Caco-2 (cell line): ENCODE data around the gene CIC. TPM values are rescaled to one million over a fixed set of nuclear protein-coding genes. Genes with fewer than 3 reads are reported as not detected.

Experiments used
- BruUV-seq: library from RNA; stranded (reverse); fragments of 400-500 nt; replicated peaks from 2 replicates; lab custom pipeline; 2021; lab: Mats Ljungman, UMichigan
- CTCF ChIA-PET: fragments of 300-600 bp; sonication (Branson Sonifier 250); formaldehyde crosslinking; loops from one replicate; lab custom pipeline; 2022; ENCODE audit warnings: antibody characterized with exemption; lab: Charles Lee
- POLR2A ChIA-PET: fragments of 300-600 bp; sonication (Branson Sonifier 250); formaldehyde crosslinking; loops from one replicate; lab custom pipeline; 2022; ENCODE audit warnings: antibody characterized with exemption; lab: Charles Lee
- DNase-seq, 2 experiments: peaks; one replicate each; pipeline versions ENCODE4 v3.0.0 to v3.0.0-alpha.2; 2020 to 2022
- H3K27me3 ChIP-seq: replicated peaks from 2 replicates; pipeline ENCODE4 v1.6.0; 2011; ENCODE audit warnings: low read length; ENCODE audit not compliant: control insufficient read depth, insufficient read depth
- H3K36me3 ChIP-seq: 2 replicates; pipeline ENCODE4 v1.5.1; 2011; ENCODE audit warnings: low read length; ENCODE audit not compliant: control insufficient read depth, insufficient read depth
- H3K4me1 ChIP-seq: fragments of 250-450 bp; sonication (Bioruptor Pico); 2 replicates; pipeline ENCODE4 v1.5.1; 2020; ENCODE audit warnings: mild to moderate bottlenecking
- H3K4me3 ChIP-seq: 2 replicates; pipeline ENCODE4 v1.5.1; 2011; ENCODE audit warnings: low read depth, mild to moderate bottlenecking, control low read depth, low read length
- H3K9me3 ChIP-seq: fragments of 250-450 bp; sonication (Bioruptor Pico); 2 replicates; pipeline ENCODE4 v1.5.1; 2020; ENCODE audit warnings: mild to moderate bottlenecking, moderate library complexity
- H3K27ac Mint-ChIP-seq: one replicate; pipeline ENCODE4 v1.8.0; 2022; ENCODE audit warnings: mixed read lengths; ENCODE audit not compliant: unreplicated experiment
- H3K27me3 Mint-ChIP-seq: one replicate; pipeline ENCODE4 v1.8.0; 2022; ENCODE audit warnings: mixed read lengths; ENCODE audit not compliant: insufficient read depth, unreplicated experiment
- H3K36me3 Mint-ChIP-seq: one replicate; pipeline ENCODE4 v1.8.0; 2022; ENCODE audit warnings: mild to moderate bottlenecking, mixed read lengths; ENCODE audit not compliant: insufficient read depth, unreplicated experiment
- H3K4me1 Mint-ChIP-seq: one replicate; pipeline ENCODE4 v1.8.0; 2022; ENCODE audit warnings: low read depth, mixed read lengths; ENCODE audit not compliant: unreplicated experiment
- H3K4me3 Mint-ChIP-seq: one replicate; pipeline ENCODE4 v1.8.0; 2022; ENCODE audit warnings: mild to moderate bottlenecking, moderate library complexity, mixed read lengths; ENCODE audit not compliant: unreplicated experiment
- H3K9me3 Mint-ChIP-seq: one replicate; pipeline ENCODE4 v1.8.0; 2022; ENCODE audit warnings: mixed read lengths; ENCODE audit not compliant: unreplicated experiment
- CTCF ChIP-seq, 2 experiments: fragments of 200-600 bp in 1 of 2; IDR thresholded peaks; 1 replicate in 1 of 2; 2 replicates in 1 of 2; pipeline versions ENCODE4 v1.5.1 to v1.8.0; 2011 to 2022; ENCODE audit warnings: antibody characterized with exemption in 1 of 2, control low read depth in 1 of 2, inconsistent platforms in 1 of 2, low read depth in 1 of 2, low read length in 1 of 2, mild to moderate bottlenecking in 1 of 2, moderate library complexity in 1 of 2; ENCODE audit not compliant: insufficient read depth in 1 of 2, severe bottlenecking in 1 of 2, unreplicated experiment in 1 of 2
- intact Hi-C: fragments of 100-400 bp; cut with micrococcal nuclease; formaldehyde crosslinking; loops from one replicate; pipeline ENCODE4 v1.10.0; 2022; ENCODE audit not compliant: unreplicated experiment
- total RNA-seq: library from RNA; stranded (reverse); gene quantifications from 2 replicates; pipeline ENCODE4 v1.2.3, GENCODE V29; 2022

Gene CIC
- total RNA-seq, 1 experiment from 2014 or later: 47.8 TPM

DNA sequence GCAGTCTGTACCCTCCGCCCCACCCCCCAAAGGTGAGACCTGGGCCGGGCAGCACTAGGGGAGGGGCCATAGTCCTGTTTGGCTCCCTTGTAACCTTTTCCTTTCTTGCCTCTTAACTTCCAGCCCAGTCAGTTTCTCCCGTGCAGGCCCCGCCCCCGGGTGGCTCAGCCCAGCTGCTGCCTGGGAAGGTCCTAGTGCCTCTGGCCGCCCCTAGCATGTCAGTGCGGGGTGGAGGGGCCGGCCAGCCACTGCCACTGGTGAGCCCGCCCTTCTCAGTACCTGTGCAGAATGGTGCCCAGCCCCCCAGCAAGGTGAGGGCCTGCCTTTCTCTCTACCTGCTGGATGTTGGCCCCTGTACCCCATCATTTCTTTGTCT is 22.4 kb downstream of the CIC start:
- Mint-ChIP-seq H3K36me3 (peaks cover 46% of the 10 kb centered on the region), H3K4me3 (no peak overlapping the region), H3K27ac (peak overlapping the region; percentile 5), H3K4me1 (peaks cover 14% of the 10 kb centered on the region), H3K9me3 (no peaks in the 10 kb centered on the region), H3K27me3 (no peaks in the 10 kb centered on the region)
- Histone ChIP-seq H3K36me3 (peaks cover 3% of the 10 kb centered on the region), H3K4me3 (no peak overlapping the region), H3K27me3 (no peaks in the 10 kb centered on the region), H3K4me1 (0 out of 2 replicates have a peak, but pooled peaks cover 6% of the 10 kb centered on the region), H3K9me3 (no peaks in the 10 kb centered on the region)
- POLR2A ChIA-PET: no interaction called here
- CTCF ChIA-PET: no interaction called here
- no TSS peak for BruUV-seq
- intact Hi-C loops: no loop called here
- no peak for TF ChIP-seq CTCF (IDR thresholded peaks at IDR 0.05; ENCODE audit: insufficient read depth in 1 of 2, low read depth in 1 of 2, low read length in 1 of 2, severe bottlenecking in 1 of 2, unreplicated experiment in 1 of 2)
- peak in 1 of 2 experiments; percentile 44 for DNase-seq

DNA sequence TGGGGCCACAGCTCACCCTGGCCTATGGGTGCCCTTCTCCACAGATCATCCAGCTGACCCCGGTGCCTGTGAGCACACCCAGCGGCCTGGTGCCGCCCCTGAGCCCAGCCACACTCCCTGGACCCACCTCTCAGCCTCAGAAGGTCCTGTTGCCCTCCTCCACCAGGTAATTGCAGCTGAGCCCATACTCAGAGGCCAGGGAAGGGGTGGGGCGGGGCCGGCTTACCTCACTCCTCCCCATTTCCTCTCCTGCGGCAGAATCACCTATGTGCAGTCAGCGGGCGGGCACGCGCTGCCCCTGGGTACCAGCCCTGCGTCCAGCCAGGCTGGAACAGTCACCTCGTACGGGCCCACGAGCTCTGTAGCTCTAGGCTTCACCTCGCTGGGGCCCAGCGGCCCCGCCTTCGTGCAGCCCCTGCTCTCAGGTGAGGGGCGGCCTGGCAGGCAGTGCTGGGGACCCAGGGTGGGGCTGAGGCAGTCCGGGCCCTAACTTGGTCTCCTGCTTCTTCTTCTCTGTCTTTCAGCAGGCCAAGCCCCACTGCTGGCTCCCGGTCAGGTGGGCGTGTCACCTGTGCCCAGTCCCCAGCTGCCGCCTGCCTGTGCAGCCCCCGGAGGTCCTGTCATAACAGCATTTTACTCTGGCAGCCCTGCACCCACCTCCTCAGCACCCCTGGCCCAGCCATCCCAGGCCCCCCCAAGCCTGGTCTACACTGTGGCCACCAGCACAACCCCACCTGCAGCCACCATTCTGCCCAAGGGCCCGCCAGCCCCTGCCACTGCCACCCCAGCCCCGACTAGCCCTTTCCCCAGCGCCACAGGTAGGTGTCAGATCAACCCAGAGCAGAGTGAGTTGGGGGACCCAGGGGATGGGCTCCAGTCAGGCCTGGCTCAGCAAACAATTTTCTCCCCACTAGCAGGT is 23.2 kb downstream of the CIC start:
- H3K36me3 Mint-ChIP-seq: peaks cover 49% of the 10 kb centered on the region
- POLR2A ChIA-PET: no interaction called here
- no peak overlapping the region for H3K4me3 Mint-ChIP-seq

DNA sequence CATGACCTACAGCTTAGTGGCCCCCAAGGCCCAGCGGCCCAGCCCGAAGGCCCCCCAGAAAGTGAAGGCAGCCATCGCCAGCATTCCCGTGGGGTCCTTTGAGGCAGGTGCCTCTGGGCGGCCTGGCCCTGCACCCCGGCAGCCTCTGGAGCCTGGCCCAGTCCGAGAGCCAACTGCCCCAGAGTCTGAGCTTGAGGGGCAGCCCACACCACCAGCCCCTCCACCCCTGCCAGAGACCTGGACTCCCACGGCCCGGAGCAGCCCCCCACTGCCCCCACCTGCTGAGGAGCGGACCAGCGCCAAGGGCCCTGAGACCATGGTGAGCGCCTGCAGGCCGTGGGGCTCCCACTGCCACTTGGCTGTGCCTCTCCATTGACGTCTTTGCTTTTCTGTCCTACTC is 23.9 kb downstream of the CIC start:
- POLR2A ChIA-PET: no interaction called here

More for the DNA sequence above, 23.2 kb downstream of the CIC start:
- no peaks in the 10 kb centered on the region for H3K9me3 Mint-ChIP-seq
- DNase-seq: no peak
- no peak for TF ChIP-seq CTCF (IDR thresholded peaks at IDR 0.05; ENCODE audit: insufficient read depth in 1 of 2, low read depth in 1 of 2, low read length in 1 of 2, severe bottlenecking in 1 of 2, unreplicated experiment in 1 of 2)
- H3K4me3 ChIP-seq: no peak overlapping the region
- H3K4me1 ChIP-seq: 0 out of 2 replicates have a peak, but pooled peaks cover 6% of the 10 kb centered on the region
- no peaks in the 10 kb centered on the region for H3K9me3 ChIP-seq
- peaks cover 6% of the 10 kb centered on the region for H3K36me3 ChIP-seq
- H3K4me1 Mint-ChIP-seq: peaks cover 14% of the 10 kb centered on the region
- intact Hi-C loops: no loop called here
- BruUV-seq: TSS peak; percentile 10
- H3K27me3 Mint-ChIP-seq: no peaks in the 10 kb centered on the region
- H3K27me3 ChIP-seq: no peaks in the 10 kb centered on the region
- peak overlapping the region; percentile 5 for H3K27ac Mint-ChIP-seq
- CTCF ChIA-PET: no interaction called here

More for the DNA sequence above, 23.9 kb downstream of the CIC start:
- Mint-ChIP-seq H3K9me3 (no peaks in the 10 kb centered on the region), H3K4me3 (no peak overlapping the region), H3K27me3 (no peaks in the 10 kb centered on the region), H3K36me3 (peaks cover 49% of the 10 kb centered on the region), H3K4me1 (peaks cover 14% of the 10 kb centered on the region), H3K27ac (peak overlapping the region; percentile 51)
- CTCF ChIA-PET: no interaction called here
- intact Hi-C loops: no loop called here
- Histone ChIP-seq H3K4me1 (0 out of 2 replicates have a peak, but pooled peaks cover 6% of the 10 kb centered on the region), H3K36me3 (peaks cover 6% of the 10 kb centered on the region), H3K27me3 (no peaks in the 10 kb centered on the region), H3K9me3 (no peaks in the 10 kb centered on the region), H3K4me3 (no peak overlapping the region)
- no TSS peak for BruUV-seq
- TF ChIP-seq CTCF (IDR thresholded peaks at IDR 0.05; ENCODE audit: insufficient read depth in 1 of 2, low read depth in 1 of 2, low read length in 1 of 2, severe bottlenecking in 1 of 2, unreplicated experiment in 1 of 2): no peak
- DNase-seq: no peak
